GM18498 (cell line): ENCODE results near the gene MBD3L5.
"Not testable (repeated sequence)": the region's sequence is repeated elsewhere in the genome, so short reads cannot be mapped to it uniquely, and the experiment has no call there.

Experiments
- ATAC-seq: cut with Tn5 transposase; IDR thresholded peaks from one replicate; pipeline ENCODE4 v1.9.1; 2021; ENCODE audit warnings: mild to moderate bottlenecking, moderate library complexity; ENCODE audit not compliant: unreplicated experiment

MBD3L5 gene

DNA sequence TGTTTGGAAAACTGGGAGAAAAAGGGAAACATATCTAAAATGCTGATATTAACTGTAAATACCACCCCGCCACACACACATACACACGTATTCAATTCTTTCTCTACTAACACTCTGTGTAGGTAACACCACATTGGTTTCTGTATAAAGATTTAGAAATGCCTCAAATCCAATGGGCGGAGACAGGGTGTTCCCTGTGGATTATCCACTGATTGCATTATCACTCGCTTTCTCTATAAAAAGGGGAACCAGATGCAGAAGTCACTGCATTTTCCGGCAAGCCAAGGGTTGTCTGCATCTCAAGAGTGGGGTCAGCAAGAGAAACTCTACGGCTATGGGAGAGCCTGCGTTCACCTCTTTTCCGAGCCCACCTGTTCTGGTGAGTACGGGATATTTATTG is at the start of gene MBD3L5:
Gene MBD3L5, plus strand, starts transcription at position 301 of the 400 bp plus-strand sequence. Its CDS starts 34 bp downstream, at position 335.
- ATAC-seq, result not testable (repeated sequence)

DNA sequence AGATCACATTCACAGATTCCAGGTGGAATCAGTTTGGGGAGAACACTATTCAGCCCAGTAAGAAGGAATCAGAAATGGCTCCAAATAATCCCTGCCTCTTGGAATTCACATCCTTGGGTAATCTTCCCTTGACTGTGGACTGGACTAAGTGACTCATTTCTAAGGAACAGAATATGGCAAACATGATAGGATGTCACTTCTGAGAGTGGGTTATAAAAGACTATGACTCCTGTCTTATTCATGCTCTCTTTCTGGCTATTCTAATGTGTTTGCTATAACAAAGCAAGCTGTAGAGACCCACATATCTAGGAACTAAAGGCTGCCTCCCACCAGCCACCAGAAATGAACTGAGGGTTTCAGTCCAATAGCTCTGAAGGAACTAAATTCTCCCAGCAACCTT is 46.9 kb upstream of the MBD3L5 start:
- no peak for ATAC-seq

DNA sequence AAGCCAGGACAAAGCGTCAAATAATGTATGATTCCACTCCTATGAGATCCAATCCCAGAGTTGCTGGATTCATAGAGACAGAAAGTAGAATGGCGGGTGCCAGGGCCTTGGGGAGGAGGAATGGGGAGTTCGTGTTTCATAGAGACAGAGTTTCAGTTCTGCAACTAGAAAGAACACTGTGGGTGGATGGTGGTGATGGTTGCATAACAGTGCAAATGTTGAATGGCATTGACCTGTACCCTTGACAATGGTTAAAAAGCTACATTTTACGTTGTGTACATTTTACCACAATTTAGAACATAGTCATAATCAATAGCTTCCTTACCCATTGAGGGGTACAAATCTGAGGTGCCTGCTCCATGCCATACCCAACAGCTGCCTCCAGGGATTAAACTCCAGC is 42.5 kb upstream of the MBD3L5 start:
- no peak for ATAC-seq

DNA sequence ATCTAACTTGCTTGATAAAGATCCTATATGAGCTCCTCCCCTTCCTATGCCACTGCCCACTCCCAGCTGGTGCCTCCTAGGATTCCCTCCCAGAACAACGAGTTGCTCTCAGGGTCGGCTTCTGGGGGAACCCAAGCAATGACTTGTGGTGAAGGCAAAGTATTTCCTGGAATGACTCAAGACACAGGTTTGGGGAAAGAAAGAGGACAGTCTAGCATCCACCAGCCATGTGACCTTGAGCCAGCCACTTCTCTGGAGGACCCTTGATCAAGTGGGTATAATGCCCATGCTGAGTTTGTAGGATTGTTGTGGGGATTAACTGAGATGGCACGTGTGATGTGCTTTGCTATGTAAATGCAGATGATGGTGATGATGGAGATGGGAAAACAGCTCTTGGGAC is 42.1 kb upstream of the MBD3L5 start:
- no peak for ATAC-seq

DNA sequence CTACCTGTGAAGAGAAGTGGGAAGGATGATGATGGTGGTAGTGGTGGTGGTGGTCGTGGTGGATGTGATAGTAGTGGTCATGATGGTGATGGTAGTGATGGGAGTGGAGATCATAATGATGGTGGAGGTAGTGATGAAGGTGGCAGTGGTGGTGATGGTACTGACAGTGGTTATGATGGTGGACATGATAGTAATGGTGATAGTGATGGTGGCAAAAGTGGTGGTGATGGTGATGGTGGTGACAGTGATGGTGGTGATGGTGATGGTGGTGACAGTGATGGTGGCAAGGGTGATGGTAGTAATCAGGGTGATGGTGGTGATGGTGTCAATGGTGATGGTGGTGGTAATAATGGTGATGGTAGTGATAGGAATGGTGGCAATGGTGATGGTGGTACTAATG is 35.3 kb upstream of the MBD3L5 start:
- no peak for ATAC-seq

DNA sequence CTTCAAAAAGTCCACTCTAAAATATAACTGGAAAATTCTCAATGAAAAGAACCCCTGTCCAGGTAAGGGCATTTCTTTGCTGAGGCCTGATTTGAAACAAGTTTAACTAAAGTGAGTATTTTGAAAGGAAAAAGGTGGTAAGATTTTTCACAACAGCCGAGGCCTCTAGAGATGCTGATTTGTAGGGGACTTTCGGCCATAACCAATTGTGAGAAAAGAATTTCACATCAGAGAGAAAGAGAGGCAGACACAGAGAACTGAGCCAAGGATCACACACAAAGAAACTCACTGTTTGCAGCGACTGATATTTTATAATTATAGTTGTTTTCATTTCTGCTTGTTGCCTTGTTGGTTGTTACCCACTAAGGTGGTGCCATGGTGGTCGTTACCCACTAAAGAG is 33.6 kb upstream of the MBD3L5 start:
- ATAC-seq, result no peak

DNA sequence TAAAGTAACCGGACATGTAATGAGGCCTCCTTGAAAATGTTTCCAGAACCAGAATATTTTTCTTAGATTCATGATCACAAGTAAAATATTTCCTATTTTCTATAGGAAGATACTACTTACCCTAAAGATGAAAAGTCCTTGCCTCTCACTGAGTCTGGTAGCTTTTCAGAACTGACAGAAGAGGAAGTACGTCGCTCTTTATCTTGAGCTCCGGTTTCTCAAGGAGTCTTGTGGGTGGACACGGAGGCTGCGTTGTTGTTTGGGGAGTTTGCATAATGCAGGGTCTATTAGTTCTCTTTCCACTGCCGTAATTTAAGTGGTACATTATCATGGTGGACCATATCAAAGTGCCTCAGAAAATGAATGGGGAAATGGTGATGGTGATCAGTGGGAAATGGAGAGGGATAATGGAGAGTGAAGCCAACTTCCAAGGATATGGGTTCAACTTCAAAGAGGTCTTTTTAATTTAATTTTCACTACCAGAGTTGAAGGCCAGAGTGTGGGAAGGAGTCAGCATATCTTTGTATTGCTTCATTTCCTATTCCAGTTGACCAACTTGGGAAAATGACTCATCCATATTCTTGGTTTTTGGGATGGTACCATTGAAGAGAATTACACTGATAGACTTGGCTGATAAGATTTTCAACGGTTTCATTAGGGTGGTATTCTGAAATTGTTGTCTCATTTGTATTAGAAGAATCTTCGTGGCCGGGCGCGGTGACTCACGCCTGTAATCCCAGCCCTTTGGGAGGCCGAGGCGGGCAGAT is 32.5 kb upstream of the MBD3L5 start:
- ATAC-seq, result no peak

DNA sequence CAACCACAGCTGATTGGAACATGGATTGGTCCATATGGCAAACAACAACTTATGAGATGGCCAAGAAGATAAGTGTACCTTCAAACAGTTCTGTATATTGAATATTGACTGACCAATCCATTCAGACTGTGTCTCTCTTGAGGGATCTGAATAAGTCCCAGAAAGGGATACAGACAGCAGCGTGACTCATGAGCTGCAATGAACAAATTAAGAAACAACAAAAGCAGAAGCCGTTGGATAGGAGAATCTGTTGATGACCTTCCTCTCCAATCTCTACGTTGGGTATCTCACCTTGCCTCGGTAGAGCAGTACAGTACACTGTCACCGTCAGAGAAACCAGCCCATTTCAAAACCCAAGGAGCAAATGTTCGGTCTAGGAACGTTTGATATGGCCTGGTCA is 30.4 kb upstream of the MBD3L5 start:
- ATAC-seq, result no peak

DNA sequence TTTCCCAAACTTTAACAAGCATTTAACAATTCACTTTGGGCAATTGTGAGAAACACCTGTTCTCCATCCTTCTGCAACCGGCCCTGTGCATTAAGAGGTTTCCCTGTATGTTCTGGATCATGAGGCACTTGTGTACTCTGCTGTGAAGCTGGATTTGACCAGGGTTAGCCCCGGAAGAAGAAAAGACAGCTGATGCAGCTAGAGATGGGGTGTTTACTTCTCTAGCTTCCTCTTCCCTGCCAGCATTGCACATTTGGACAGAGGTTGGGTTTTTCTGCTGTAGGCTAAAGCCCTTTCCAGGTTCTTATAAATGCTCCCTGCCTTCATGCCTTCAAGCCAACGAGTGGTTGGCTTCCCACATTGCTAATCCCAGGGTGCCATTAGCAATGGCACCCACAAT is 30.0 kb upstream of the MBD3L5 start:
- ATAC-seq, result no peak

DNA sequence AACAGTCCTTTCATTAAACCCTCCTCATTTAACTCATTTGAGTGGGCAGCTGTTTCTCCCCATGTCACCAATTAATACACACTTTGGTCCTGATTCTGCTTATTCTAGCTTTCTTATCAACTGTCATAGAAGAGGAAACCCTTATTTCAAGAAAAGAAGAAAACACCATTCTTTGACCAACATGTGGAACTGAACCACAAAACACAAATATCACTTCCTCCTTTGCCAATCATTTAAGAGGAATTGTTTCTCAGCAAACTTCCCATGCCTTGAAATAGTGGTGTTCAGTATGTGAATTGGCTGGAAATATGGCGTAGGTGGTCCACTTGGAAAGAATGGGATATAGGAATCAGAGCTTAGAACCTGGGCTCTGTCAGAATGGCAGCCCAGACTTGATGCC is 29.6 kb upstream of the MBD3L5 start:
- ATAC-seq, result no peak

DNA sequence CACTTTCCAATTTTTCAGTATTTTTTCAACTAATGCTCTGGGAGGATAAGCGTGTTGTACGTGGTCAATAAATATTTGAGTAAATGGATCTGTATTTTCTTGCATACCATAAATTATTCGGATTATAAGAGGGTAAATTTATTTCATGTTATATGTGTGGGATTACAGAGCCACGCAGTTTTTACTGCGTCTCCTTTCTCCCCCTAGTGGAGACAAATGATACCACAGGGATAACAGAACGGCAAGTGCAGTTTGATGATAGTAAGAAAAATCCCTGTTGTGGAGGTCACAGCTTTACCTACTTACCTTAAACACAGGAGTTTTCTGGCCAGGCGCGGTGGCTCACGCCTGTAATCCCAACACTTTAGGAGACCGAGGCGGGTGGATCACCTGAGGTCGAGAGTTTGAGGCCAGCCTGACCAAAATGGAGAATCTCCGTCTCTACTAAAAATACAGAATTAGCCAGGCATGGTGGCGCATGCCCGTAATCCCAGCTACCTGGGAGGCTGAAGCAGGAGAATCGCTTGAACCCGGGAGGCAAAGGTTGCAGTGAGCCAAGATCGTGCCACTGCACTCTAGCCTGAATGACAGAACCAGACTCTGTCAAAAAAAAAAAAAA is 26.0 kb upstream of the MBD3L5 start:
- ATAC-seq, result no peak

DNA sequence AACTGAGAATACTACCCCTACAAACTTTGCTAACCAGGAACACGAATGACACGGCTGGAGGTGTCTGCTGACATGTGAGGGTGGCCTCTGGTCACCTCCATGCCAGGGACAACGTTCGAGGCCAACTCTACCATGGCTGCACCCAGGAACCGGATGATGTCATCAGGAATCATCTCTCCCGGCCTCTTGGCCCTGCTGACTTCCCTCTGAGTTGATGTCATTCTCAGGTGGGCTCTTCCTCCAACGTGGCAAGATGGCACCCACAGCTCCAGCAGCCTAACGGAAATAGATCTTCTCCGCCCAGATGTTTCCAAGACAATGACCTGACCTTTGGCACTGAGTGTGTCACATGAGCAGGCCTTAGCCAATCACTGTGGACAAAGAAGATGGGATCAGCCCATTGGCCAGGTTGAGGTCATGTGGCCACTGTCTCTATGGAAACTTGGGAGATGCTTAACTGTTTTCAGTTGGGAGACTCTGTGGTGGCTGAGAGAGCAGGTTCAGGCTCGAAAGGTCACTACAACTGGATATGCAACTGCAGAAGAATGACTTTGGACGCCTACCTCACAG is 24.2 kb upstream of the MBD3L5 start:
- ATAC-seq, result no peak

DNA sequence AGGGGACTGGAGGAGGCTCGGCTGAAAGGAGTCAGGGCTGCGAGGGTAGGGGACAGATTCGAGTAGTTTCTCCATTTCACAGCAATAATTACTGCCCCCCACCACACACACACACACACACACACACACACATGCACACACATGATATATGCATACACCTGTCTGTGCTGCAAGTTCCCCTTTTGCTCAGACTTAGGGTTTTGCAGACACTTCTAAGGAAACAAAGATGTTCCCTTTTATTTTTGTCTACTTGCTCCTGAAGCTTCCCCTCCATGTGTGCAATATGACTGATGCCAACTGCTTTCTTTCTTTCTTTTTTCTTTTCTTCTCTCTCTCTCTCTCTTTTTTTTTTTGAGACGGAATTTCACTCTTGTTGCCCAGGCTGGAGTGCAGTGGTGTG is 22.5 kb upstream of the MBD3L5 start:
- no peak for ATAC-seq

DNA sequence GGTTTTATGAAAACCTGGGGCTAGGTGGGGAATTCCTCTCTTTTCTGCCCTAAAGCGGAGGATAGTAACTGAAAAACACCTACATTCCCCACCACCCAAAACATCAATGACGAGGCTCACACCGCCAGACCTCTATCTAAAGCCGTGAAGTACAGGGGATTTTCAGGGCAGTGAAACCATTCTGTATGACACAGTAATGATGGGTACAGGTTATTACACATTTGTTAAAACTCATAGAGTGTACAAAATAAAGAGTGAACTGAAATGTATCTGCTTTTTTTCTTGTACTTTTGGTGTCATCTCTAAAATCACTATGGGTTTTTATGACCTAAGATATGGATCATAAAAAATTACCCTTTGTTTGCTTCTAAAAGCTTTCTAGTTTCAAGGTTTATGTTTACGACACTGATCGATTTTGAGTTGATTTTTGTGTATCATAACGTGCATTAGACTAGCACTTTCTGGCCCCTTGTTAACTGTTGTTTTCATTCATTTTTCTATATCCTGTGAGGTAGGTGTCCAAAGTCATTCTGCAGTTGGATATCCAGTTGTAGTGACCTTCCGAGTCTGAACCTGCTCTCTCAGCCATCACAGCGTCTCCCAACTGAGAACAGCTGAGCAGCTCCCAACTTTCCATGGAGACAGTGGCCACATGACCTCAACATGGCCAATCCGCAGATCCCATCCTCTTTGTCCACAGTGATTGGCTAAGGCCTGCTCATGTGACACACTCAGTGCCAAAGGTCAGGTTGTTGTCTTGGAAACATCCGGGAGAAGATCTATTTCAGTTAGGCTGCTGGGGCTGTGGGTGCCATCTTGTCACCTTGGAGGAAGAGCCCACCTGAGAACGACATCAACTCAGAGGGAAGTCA is 19.4 kb upstream of the MBD3L5 start:
- ATAC-seq, result no peak

DNA sequence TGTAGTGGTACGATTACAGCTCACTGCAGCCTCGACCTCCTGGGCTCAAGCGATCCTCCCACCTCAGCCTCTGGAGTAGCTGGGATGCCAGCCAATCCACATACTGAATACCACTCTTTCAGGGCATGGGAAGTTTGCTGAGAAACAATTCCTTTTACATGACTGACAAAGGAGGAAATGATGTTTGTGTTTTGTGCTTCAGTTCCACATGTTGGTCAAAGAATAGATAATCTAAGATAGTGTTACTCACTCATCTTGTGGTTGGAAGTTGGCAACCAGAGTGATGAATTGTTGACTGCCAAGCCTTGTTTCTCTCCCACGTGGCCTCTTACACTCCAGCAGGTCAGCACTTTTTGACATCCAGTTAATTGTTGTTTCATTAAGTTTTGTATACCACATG is 16.7 kb upstream of the MBD3L5 start:
- no peak for ATAC-seq

DNA sequence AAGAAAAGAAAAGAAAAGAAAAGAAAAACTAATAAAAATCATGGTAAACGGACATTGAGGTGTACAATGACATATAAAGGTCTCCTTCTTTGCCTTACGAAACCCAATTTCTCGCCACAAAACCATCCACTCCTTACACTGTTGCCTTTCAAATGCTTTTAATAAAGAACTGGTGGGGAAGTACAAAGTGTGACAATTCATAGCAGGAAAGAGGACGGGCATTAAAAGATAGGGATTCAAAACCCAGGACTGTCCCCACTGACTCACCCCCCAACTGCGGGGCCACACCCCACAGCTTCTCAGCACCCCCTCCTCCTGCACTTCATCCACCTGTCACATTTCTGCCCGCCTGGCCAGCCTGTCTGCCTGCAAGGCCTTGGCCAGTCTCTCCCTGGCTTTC is 11.6 kb upstream of the MBD3L5 start:
- no peak for ATAC-seq

DNA sequence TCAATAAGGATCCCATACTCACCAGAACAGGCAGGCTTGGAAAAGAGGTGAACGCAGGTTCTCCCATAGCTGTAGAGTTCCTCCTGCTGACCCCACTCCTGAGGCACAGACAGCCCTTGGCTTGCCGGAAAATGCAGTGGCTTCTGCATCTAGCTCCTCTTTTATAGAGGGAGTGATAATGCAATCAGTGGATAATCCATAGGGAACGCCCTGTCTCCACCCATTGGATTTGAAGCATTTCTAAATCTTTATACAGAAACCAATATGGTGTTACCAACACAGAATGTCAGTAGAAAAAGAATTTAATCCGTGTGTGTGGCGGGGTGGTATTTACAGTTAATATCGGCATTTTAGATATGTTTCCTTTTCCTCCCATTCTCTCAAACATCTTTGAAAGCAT is 9.0 kb upstream of the MBD3L5 start, which contains the start of gene MBD3L2B:
Gene MBD3L2B, minus strand, starts transcription at position 101 of the 400 bp plus-strand sequence. Its CDS starts 34 bp downstream, at position 67.
- ATAC-seq, result not testable (repeated sequence)

DNA sequence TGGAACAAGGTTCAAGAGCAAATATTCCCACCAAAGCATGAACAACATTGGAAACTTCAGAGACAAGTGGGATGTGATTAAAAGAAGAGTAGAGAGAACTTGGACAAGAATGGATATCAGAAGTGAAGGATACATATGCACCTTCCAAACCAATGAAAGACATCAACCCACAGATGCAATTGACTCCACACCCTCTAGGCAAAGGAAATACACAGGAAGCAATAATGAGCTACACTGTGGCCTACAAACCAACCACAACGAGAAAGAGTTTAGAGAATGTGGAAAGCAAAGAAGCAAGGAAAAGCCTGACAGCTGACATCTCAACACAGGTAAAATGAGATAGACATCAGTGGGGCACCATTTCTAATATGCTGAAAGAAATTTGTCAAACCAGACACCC is 1.6 kb upstream of the MBD3L5 start:
- ATAC-seq, result not testable (repeated sequence)

DNA sequence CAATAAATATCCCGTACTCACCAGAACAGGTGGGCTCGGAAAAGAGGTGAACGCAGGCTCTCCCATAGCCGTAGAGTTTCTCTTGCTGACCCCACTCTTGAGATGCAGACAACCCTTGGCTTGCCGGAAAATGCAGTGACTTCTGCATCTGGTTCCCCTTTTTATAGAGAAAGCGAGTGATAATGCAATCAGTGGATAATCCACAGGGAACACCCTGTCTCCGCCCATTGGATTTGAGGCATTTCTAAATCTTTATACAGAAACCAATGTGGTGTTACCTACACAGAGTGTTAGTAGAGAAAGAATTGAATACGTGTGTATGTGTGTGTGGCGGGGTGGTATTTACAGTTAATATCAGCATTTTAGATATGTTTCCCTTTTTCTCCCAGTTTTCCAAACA is 9.7 kb downstream of the MBD3L5 start, which contains the start of gene MBD3L4:
Gene MBD3L4, minus strand, starts transcription at position 101 of the 400 bp plus-strand sequence. Its CDS starts 35 bp downstream, at position 66.
- not testable (repeated sequence) for ATAC-seq

DNA sequence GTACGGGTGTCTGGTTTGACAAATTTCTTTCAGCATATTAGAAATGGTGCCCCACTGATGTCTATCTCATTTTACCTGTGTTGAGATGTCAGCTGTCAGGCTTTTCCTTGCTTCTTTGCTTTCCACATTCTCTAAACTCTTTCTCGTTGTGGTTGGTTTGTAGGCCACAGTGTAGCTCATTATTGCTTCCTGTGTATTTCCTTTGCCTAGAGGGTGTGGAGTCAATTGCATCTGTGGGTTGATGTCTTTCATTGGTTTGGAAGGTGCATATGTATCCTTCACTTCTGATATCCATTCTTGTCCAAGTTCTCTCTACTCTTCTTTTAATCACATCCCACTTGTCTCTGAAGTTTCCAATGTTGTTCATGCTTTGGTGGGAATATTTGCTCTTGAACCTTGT is 11.2 kb downstream of the MBD3L5 start:
- not testable (repeated sequence) for ATAC-seq

DNA sequence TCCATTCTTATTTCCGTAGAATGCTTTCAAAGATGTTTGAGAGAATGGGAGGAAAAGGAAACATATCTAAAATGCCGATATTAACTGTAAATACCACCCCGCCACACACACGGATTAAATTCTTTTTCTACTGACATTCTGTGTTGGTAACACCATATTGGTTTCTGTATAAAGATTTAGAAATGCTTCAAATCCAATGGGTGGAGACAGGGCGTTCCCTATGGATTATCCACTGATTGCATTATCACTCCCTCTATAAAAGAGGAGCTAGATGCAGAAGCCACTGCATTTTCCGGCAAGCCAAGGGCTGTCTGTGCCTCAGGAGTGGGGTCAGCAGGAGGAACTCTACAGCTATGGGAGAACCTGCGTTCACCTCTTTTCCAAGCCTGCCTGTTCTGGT is 18.6 kb downstream of the MBD3L5 start, which contains the start of gene MBD3L2:
Gene MBD3L2, plus strand, starts transcription at position 301 of the 400 bp plus-strand sequence. Its CDS starts 53 bp downstream, at position 354.
- not testable (repeated sequence) for ATAC-seq
